ENCODE data around the gene PPP2R2B.
"Not testable (repeated sequence)": the region's sequence is repeated elsewhere in the genome, so short reads cannot be mapped to it uniquely, and the experiment has no call there.

Gene PPP2R2B

GRCh38 chr5:146744068-146744745 lies 134.3 kb downstream of the PPP2R2B start:
- DNase-seq (ENCODE audit: low read depth), result no peak

- no peak for DNase-seq (ENCODE audit: low read depth)
Measured at GRCh38 chr5:146734936-146735577, 143.5 kb downstream of the PPP2R2B start.

GRCh38 chr5:146732962-146733361 lies 145.6 kb downstream of the PPP2R2B start:
- DNase-seq (ENCODE audit: low read depth), result no peak

DNA sequence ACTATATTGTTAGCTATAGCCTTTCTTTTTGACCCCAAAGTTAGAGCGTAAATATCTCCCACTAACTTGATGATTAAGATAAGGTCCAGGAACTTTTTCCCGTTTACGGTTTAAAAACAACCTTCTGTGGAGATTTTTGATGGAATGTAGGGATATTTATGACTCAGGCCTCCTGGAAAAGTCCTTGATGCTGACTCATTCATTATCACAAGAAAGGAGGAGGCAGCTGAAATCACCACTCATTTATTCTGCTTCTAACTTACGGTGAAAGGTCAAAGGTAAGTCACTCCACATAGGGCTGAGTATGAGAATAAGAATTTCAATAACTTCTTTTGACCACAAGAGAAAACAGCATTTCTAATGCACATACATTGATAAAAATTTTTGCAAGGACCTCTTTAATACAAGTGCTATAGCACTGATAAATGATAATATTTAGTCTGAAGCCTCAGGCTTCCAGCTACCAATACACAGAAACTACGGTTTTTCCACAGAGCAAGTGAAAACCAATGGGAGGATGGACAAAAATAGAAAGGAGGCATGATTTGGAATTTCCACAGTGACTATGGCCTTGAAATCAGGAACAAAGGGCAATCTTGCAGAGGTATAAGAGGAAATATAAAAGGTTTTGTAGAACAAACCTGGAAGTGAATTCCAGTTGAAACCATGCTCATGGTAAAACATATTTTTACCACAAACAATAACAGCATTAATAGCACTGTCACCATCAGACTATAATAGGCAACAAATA lies 146.5 kb downstream of the PPP2R2B start:
- DNase-seq (ENCODE audit: low read depth), result no peak

- DNase-seq (ENCODE audit: low read depth), result not testable (repeated sequence)
Measured at GRCh38 chr5:146728746-146729145, 149.8 kb downstream of the PPP2R2B start.

DNA sequence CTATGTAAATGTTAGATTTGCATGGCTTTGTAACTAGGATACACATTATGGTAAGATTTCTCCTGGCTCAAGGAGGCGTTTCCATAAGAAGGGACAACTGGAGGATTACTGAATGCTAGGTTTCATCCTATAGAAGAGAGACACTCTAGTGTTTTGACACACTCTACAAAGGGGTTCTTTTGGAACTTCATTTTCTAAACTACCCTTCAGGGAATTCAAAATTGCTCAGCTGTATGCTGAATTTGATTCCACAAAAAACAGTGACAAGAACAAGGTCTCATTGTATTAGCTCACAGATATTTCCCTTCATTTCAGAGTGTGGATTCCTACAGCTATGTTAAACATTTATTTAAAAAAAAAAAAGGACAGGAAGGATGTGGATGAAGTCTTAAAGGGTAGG lies 151.7 kb downstream of the PPP2R2B start:
- DNase-seq (ENCODE audit: low read depth), result no peak

DNA sequence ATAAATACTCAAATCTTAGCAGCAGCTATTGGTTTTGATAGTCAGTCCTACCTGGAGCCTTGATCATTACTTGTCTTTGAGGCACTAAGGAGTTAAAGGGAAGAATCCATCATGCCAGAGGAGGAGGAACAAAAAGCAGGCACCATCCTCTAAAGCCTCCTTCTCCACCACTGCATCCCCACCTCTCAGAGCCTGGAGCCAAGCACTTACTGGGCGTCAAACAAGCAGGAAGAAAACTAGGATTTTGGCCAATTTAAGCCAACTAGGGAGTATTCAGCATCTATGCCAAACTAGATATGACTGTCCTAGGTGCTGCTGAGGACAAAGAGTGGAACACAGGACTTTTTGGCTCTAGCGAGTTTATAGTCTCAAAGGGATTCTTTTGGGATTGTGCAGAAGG lies 152.5 kb downstream of the PPP2R2B start:
- no peak for DNase-seq (ENCODE audit: low read depth)

DNA sequence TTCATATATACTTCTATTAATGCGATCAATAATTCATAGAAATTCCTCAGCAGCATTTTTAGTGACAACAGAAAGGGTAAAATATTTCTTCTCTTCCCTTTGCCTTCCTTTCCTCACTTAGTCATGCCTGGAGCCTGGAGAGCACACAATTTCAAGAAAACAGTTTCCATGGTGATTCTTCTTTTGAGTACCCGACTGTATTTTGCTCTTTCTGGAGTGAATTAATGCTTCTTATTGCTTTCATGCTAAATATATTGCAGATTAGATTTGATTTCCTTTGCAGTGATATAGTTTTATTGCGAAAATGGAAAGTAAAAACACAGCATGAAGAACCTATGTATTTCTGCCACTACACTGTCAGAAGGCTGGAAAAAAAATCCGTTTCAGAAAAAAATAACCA lies 153.5 kb downstream of the PPP2R2B start:
- no peak for DNase-seq (ENCODE audit: low read depth)

GRCh38 chr5:146722361-146722779 lies 156.2 kb downstream of the PPP2R2B start:
- DNase-seq (ENCODE audit: low read depth), result no peak

GRCh38 chr5:146721073-146721815 lies 157.3 kb downstream of the PPP2R2B start:
- no peak for DNase-seq (ENCODE audit: low read depth)

DNA sequence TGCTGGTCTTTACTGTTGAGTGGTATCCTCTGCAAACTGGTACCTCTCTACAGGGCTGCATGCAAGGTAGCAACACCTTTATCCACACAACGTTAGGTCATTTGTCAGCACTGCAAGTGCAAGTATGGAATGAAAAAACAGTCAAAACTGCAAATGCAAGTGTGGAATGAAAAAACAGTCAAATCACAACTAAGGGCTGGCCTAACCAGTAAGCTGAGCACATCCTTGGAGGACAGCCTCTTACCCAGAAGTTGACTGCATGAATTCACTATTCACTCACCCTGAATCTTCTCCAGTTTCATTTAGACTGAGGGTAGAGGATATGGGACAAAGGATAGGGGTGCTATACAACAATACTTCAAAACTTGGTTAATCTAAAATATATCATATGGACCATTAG lies 158.4 kb downstream of the PPP2R2B start:
- no peak for DNase-seq (ENCODE audit: low read depth)

DNA sequence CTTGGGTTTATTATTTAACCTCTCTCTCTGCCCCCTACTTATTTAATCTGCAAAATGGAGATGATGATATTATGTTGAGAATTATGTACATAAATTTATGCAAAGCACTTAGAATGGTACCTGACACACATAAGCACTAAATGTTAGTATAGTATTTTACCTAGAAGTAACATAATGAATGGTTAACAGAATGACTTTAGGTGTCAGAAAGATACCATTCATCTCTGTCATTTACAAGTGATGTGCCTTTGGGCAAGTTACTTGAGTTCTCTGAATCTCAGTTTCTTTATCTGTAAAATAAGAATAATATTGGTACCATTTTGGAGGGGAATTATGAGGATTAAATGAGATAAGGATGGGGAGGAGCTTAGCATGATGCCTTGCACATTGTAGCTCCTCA lies 159.4 kb downstream of the PPP2R2B start:
- DNase-seq (ENCODE audit: low read depth), result no peak

DNA sequence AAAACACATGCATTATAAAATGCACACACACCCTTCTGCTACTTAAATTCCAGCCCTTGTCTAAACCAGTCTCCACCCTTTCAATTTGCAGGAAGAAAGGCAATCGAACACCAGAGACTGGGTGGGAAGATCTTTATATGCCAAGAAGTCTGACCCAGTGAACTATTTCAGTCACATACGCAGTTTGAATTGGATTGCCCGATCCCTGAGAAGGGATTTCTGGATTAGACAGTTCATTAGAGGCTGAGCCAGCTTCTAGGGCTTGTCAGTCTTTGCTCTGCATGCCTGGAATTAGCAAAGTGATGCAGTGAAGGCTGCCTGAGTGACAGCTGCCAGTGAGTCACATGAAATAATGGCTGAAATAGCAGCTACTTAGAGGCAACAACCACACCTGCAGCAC lies 159.9 kb downstream of the PPP2R2B start:
- DNase-seq (ENCODE audit: low read depth), result no peak

- no peak for DNase-seq (ENCODE audit: low read depth)
Measured at GRCh38 chr5:146717951-146718350, 160.6 kb downstream of the PPP2R2B start.

DNA sequence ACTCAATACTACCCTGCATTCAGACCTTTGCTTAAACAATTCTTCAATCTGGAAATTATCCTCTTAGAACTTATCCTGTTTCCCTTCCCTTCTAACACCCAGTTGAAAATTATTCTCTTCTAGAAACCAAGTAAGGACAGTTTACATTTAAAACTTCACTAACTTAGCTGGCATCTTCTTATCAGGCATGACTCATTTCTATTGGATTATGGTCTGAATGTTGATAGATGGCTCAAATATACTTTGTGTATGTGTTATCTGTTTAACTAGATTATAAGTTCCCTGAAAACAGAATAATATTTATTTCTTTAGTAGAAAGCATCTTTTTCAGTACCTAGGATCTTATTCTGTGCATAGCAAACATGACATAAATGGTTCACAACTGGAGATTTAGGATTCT lies 161.9 kb downstream of the PPP2R2B start:
- no peak for DNase-seq (ENCODE audit: low read depth)

DNA sequence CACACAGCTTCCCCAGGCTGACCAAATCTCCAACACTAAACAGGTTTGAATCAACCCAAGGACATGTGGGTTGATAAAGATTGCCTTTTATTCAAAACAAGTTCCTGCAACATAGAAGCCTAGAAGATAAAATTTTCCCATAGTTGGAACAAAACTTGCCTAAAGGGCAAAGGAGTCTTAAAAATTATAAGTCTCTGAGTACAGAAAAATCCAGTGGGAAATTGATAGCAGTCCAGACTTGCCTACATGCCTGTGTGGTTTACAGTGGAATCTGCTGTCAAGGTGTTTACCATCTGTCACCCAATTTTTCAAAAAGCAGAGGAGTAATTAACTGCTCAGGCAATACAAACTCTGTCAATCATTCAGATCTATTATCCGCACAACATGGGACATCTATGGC lies 168.2 kb downstream of the PPP2R2B start:
- no peak for DNase-seq (ENCODE audit: low read depth)

- no peak for DNase-seq (ENCODE audit: low read depth)
Measured at GRCh38 chr5:146707316-146707715, 171.2 kb downstream of the PPP2R2B start.

DNA sequence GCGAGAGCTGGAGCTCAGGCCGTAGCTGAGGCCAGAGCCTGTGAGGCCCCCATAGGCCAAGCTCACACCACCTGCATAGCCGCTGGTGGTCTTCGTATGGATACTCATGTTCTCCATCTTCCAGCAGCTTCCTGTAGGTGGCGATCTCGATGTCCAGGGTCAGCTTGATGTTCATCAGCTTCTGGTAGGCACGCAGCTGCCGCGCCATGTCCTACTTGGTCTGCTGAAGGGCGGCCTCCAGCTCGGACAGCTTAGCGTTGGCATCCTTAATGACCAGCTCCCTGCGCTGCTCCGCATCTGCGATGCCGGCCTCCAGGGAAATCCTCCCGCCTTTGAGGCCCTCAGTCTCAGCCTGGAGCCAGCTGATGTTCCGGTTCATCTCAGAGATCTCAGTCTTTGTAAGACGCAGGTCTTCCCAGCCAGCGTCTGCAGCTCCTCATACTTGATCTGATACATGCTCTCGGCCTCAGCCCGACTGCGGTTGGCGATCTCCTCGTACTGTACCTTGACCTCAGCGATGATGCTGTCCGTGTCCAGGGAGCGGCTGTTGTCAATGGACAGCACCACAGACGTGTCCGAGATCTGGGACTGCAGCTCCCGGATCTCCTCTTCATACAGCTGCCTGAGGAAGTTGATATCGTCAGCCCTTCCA lies 172.1 kb downstream of the PPP2R2B start:
- no peak for DNase-seq (ENCODE audit: low read depth)

- no peak for DNase-seq (ENCODE audit: low read depth)
Measured at GRCh38 chr5:146704949-146705665, 173.4 kb downstream of the PPP2R2B start.

- no peak for DNase-seq (ENCODE audit: low read depth)
Measured at GRCh38 chr5:146703899-146704298, 174.7 kb downstream of the PPP2R2B start.

DNA sequence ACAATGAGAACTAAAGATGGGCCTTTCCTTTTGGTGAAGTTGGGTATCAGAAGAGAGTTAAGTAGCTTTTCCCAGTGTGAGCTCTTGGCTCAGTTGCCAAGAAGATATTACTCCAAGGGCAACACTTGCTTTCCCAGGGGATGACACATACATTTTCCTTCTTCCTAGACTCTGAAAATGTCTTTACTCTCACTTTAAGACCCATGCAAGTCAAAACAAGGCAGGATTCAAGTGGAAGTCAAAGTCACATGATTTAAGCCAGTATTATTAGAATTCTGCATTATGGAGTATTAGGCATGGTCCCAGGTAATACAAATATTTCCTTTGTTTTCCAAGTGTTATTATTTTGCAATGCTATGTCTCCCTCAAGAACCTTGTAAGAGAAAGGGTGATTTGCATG lies 175.1 kb downstream of the PPP2R2B start:
- DNase-seq (ENCODE audit: low read depth), result no peak

Measured in activated T-helper 9 cell treated with anti-CD3 and anti-CD28 coated beads, Interleukin-2, amount 50 U/mL, for 16 hours (primary cell).